ENCODE data around the gene PCDHGA8.

The PCDHGA8 gene

DNA sequence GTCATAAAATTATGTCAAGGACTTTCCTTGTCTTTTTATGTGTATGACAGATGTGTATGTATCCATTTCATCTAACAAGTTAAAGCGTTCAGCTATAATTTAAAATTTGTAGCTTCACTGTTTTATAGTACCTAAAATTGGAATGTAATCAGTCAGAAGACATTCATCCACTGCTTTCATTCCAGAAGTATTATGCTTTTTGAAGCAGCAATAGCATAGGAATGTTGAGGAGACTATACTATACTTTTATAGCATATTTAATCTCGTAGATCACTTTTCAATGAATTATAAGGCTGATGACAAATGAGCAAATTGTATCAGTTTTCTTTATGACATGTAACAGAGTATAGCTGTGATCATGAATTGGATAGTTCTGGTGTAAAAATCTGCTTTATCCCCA is 44.8 kb downstream of the PCDHGA8 start:
- DNase-seq: peak; percentile 38

DNA sequence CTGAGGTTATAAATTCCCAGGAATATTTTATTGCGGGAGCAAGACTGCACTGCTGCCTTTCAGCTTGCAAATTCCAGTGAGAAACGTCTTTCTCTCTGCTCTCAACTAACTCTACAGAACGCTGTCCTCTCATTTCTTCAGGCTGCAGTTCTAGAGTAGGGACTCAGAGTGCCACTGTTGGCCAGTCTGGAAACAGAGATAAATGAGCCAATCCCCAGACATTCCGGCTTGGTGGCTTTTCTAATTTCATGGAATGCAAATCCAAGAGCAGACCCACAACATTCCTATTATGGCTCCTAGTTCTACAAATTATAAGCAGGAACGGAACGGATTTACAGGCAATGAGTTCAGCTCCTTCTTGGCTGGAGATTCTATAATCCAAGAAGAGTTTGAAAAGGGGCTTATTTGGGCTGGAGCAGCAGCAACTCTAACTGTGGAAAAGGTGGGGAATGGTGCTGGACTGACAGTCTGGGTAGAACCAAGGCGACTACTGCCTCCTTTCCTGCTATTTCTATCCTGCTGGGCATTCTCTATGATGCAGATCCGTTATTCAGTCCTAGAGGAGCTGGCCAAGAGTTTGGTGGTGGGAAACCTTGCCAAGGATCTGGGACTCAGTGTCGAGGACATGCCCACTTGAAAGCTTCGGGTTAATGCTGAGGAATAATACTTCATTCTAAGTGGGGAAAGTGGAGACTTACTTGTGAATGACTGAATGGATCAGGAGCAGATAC is 47.1 kb downstream of the PCDHGA8 start:
- peak; percentile 25 for DNase-seq

DNA sequence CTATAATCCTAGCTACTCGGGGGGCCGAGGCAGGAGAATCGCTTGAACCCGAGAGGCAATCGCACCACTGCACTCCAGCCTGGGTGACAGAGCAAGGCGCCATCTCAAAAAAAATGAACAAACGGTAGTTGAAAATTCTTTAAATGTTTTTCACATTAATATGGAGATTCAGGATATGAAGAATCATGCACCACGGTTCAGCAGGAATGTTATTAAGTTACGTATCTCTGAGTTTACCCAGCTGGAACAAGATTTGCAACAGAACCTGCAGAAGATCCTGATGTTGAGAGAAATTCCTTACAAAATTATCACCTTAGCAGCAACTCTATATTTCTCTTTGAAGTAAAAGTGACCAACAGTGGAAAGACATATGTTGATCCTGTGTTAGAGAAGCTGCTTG is 47.9 kb downstream of the PCDHGA8 start:
- no peak for DNase-seq

DNA sequence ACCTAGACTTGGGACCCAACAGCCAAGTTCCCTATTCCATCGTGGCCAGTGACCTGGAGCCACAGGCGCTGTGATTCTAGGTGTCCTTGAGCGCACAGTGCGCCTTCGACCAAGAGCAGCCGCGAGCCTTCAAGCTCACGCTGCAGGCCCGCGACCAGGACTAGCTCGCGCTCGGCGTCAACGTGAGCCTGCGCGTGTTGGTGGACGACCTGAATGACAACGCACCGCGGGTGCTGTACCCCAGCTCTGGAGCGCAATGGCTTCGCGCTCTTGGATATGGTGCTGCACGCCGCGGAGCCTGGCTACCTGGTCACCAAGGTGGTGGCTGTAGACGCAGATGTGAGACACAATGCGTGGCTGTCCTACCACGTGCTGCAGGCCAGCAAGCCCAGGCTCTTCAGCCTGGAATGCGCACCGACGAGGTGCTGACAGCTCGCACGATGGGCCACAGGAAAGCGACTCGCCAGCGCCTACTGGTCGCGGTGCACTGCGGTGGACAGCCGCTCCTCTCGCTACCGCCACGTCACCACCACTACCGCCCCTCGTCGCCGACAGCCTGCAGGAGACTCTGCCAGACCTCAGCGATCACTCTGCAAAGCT is 49.2 kb downstream of the PCDHGA8 start:
- no peak for DNase-seq

Measured in fibroblast of skin of right quadriceps (primary cell).